H1 (cell line): ENCODE results near the gene TAL2. TPM values are rescaled to one million over a fixed set of nuclear protein-coding genes. Genes with fewer than 3 reads are reported as not detected.
A peak's percentile ranks its signal among the peaks of the same experiment; 100 is the strongest.

Source experiments
- CTCF ChIA-PET: fragments of 300-600 bp; sonication (Branson Sonifier 250); formaldehyde crosslinking; loops from one replicate; lab custom pipeline; 2021; ENCODE audit not compliant: partially characterized antibody; lab: Charles Lee
- POLR2A ChIA-PET: fragments of 300-600 bp; sonication (Branson Sonifier 250); formaldehyde crosslinking; loops from one replicate; lab custom pipeline; 2021; ENCODE audit warnings: inconsistent platforms; ENCODE audit not compliant: partially characterized antibody; lab: Charles Lee
- DNase-seq, 2 experiments: peaks; one replicate each; pipeline versions ENCODE4 v3.0.0 to v3.0.0-alpha.2; 2010 to 2022; ENCODE audit warnings: low spot score in 2 of 2, low read depth in 1 of 2, mixed read lengths in 1 of 2
- FAIRE-seq: peaks from 2 replicates; lab custom pipeline; 2011; peaks lifted over from hg19 to GRCh38; lab: Jason Lieb, UNC
- H2AFZ ChIP-seq: 2 replicates; pipeline ENCODE4 v1.8.1; 2012; ENCODE audit warnings: low read length, inconsistent platforms
- H2AK5ac ChIP-seq: 2 replicates; pipeline ENCODE4 v1.6.1; 2013; ENCODE audit warnings: low read depth, low read length
- H2BK120ac ChIP-seq: replicated peaks from 2 replicates; pipeline ENCODE3; 2013; ENCODE audit warnings: low read depth, low read length, inconsistent platforms
- H2BK12ac ChIP-seq: 2 replicates; pipeline ENCODE4 v1.6.1; 2013; ENCODE audit warnings: low read depth, low read length
- H2BK15ac ChIP-seq: 2 replicates; pipeline ENCODE4 v1.6.1; 2013; ENCODE audit warnings: low read length
- H2BK20ac ChIP-seq: 2 replicates; pipeline ENCODE4 v1.6.1; 2013; ENCODE audit warnings: low read length
- H2BK5ac ChIP-seq: 2 replicates; pipeline ENCODE4 v1.6.1; 2013; ENCODE audit warnings: low read depth, low read length
- H3K14ac ChIP-seq: 2 replicates; pipeline ENCODE4 v1.6.1; 2013; ENCODE audit warnings: inconsistent platforms; ENCODE audit not compliant: insufficient read length
- H3K18ac ChIP-seq: 2 replicates; pipeline ENCODE4 v1.6.1; 2013; ENCODE audit warnings: low read length; ENCODE audit errors: extremely low read depth
- H3K23ac ChIP-seq: 2 replicates; pipeline ENCODE4 v1.6.1; 2013; ENCODE audit warnings: inconsistent platforms; ENCODE audit not compliant: insufficient read length
- H3K23me2 ChIP-seq: 2 replicates; pipeline ENCODE4 v1.6.1; 2013; ENCODE audit warnings: low read depth, low read length
- H3K27ac ChIP-seq: 2 replicates; pipeline ENCODE4 v1.6.1; 2011; ENCODE audit warnings: low read depth, low read length, inconsistent platforms
- H3K27me3 ChIP-seq, 4 experiments: replicated peaks in 1 of 4; 1 replicate in 1 of 4; 2 replicates in 3 of 4; pipeline versions ENCODE4 v1.6.1 to v1.8.1; 2011 to 2013; ENCODE audit warnings: low read length in 3 of 4, mild to moderate bottlenecking in 3 of 4, inconsistent platforms in 2 of 4, mixed read lengths in 2 of 4, moderate library complexity in 1 of 4; ENCODE audit not compliant: control insufficient read depth in 3 of 4, insufficient read depth in 3 of 4; ENCODE audit errors: extremely low read depth in 1 of 4
- H3K36me3 ChIP-seq, 4 experiments: 2 replicates each; pipeline versions ENCODE4 v1.6.1 to v1.8.1; 2011 to 2013; ENCODE audit warnings: mild to moderate bottlenecking in 4 of 4, low read length in 3 of 4, moderate library complexity in 2 of 4, control low read depth in 1 of 4, inconsistent platforms in 1 of 4; ENCODE audit not compliant: insufficient read depth in 4 of 4, control insufficient read depth in 2 of 4
- H3K4ac ChIP-seq: replicated peaks from 2 replicates; pipeline ENCODE3; 2013; ENCODE audit warnings: low read length, low read depth, mixed read lengths, inconsistent platforms; ENCODE audit not compliant: insufficient read length
- H3K4me1 ChIP-seq, 4 experiments: replicated peaks in 1 of 4; 1 replicate in 1 of 4; 2 replicates in 3 of 4; pipeline versions ENCODE4 v1.6.1 to v1.8.1; 2011 to 2013; ENCODE audit warnings: low read length in 3 of 4, inconsistent platforms in 2 of 4, mixed read lengths in 1 of 4; ENCODE audit not compliant: insufficient read depth in 4 of 4, control insufficient read depth in 3 of 4
- H3K4me2 ChIP-seq, 2 experiments: 2 replicates each; pipeline versions ENCODE4 v1.6.1 to v1.8.1; 2011 to 2013; ENCODE audit warnings: low read depth in 2 of 2, low read length in 2 of 2, control low read depth in 1 of 2, inconsistent platforms in 1 of 2, mild to moderate bottlenecking in 1 of 2; ENCODE audit not compliant: insufficient read depth in 1 of 2
- H3K4me3 ChIP-seq, 4 experiments: fragments of 200-600, 300-600 bp in 1 of 4; sonication (generic), shearing (Covaris generic), sonication (Bioruptor Twin) in 1 of 4; 2 replicates each; pipeline versions ENCODE4 v1.5.1 to v1.8.1; 2011 to 2016; ENCODE audit warnings: low read length in 4 of 4, low read depth in 3 of 4, control low read depth in 2 of 4, inconsistent platforms in 2 of 4, mild to moderate bottlenecking in 2 of 4, mixed read lengths in 1 of 4, moderate library complexity in 1 of 4; ENCODE audit not compliant: insufficient read depth in 2 of 4; ENCODE audit errors: extremely low read depth in 1 of 4
- H3K56ac ChIP-seq: replicated peaks from 2 replicates; pipeline ENCODE3; 2013; ENCODE audit warnings: low read depth, mild to moderate bottlenecking, mixed read lengths, low read length, inconsistent platforms; ENCODE audit not compliant: insufficient read length
- H3K79me1 ChIP-seq: 2 replicates; pipeline ENCODE4 v1.6.1; 2013; ENCODE audit warnings: low read depth, low read length, control low read depth
- H3K79me2 ChIP-seq, 2 experiments: 2 replicates each; pipeline versions ENCODE4 v1.6.1 to v1.8.1; 2012 to 2013; ENCODE audit warnings: low read length in 2 of 2, mild to moderate bottlenecking in 2 of 2, inconsistent platforms in 1 of 2; ENCODE audit not compliant: insufficient read depth in 2 of 2, control insufficient read depth in 1 of 2
- H3K9ac ChIP-seq, 4 experiments: replicated peaks in 1 of 4; 1 replicate in 1 of 4; 2 replicates in 3 of 4; pipeline versions ENCODE4 v1.6.1 to v1.8.1; 2011 to 2013; ENCODE audit warnings: low read depth in 3 of 4, low read length in 3 of 4, control low read depth in 2 of 4, mild to moderate bottlenecking in 2 of 4, moderate library complexity in 2 of 4, inconsistent platforms in 1 of 4; ENCODE audit errors: extremely low read depth in 1 of 4
- H3K9me3 ChIP-seq, 2 experiments: 2 replicates each; pipeline versions ENCODE4 v1.6.1 to v1.8.1; 2012 to 2013; ENCODE audit warnings: mild to moderate bottlenecking in 2 of 2, moderate library complexity in 2 of 2, control low read depth in 1 of 2, inconsistent platforms in 1 of 2, low read depth in 1 of 2, low read length in 1 of 2, mixed read lengths in 1 of 2; ENCODE audit not compliant: insufficient read depth in 2 of 2
- H4K20me1 ChIP-seq, 2 experiments: replicated peaks in 1 of 2; 2 replicates each; pipeline versions ENCODE3 to v1.8.1; 2011 to 2013; ENCODE audit warnings: inconsistent platforms in 2 of 2, low read length in 2 of 2, mild to moderate bottlenecking in 1 of 2; ENCODE audit not compliant: insufficient read depth in 2 of 2, control insufficient read depth in 1 of 2
- H4K5ac ChIP-seq: 2 replicates; pipeline ENCODE4 v1.6.1; 2013; ENCODE audit warnings: low read length, low read depth, mixed read lengths, inconsistent platforms; ENCODE audit not compliant: insufficient read length
- H4K8ac ChIP-seq: 2 replicates; pipeline ENCODE4 v1.8.0; 2013; ENCODE audit warnings: mild to moderate bottlenecking, moderate library complexity, low read length, inconsistent platforms; ENCODE audit not compliant: insufficient read depth; ENCODE audit errors: extremely low read depth
- H4K91ac ChIP-seq: replicated peaks from 2 replicates; pipeline ENCODE3; 2013; ENCODE audit warnings: low read length, mixed read lengths, inconsistent platforms; ENCODE audit not compliant: insufficient read length
- CBX5 ChIP-seq: fragments of 300-800, 300-1000 bp; sonication (generic); IDR thresholded peaks from 2 replicates; pipeline ENCODE4 v1.7.1; 2016; ENCODE audit warnings: antibody characterized with exemption, low read length, low read depth
- CEBPB ChIP-seq: IDR thresholded peaks from 2 replicates; pipeline ENCODE4 v1.6.1; 2012; ENCODE audit warnings: low read depth, low read length
- CHD1 ChIP-seq: IDR thresholded peaks from 2 replicates; pipeline ENCODE4 v1.6.1; 2012; ENCODE audit warnings: low read depth, low read length, improper control_type of control experiment
- NRF1 ChIP-seq: IDR thresholded peaks from 2 replicates; pipeline ENCODE4 v1.6.1; 2011; ENCODE audit warnings: mild to moderate bottlenecking, low read depth, low read length, improper control_type of control experiment
- SIX5 ChIP-seq: IDR thresholded peaks from 2 replicates; pipeline ENCODE4 v1.6.1; 2011; ENCODE audit warnings: mild to moderate bottlenecking, low read depth, low read length
- TAF7 ChIP-seq: optimal IDR thresholded peaks from 2 replicates; pipeline ENCODE3; 2011; ENCODE audit warnings: low read depth, mild to moderate bottlenecking, inconsistent platforms, low read length, moderate library complexity, borderline replicate concordance
- TBP ChIP-seq: IDR thresholded peaks from 2 replicates; pipeline ENCODE4 v1.6.1; 2011; ENCODE audit warnings: low read depth, low read length, improper control_type of control experiment
- ZNF274 ChIP-seq: IDR thresholded peaks from 2 replicates; pipeline ENCODE4 v1.7.0; 2012; ENCODE audit warnings: low read length, borderline replicate concordance; ENCODE audit errors: extremely low read depth
- WGBS, 2 experiments: shearing (Covaris generic) in 1 of 2; methylation state at CpG; one replicate each; pipeline versions ENCODE4 v1.1.6 to v1.1.7; 2013 to 2015; ENCODE audit warnings: low lambda C conversion rate in 2 of 2, mixed read lengths in 2 of 2, inconsistent platforms in 1 of 2, low coverage in 1 of 2, missing lambda C conversion rate in 1 of 2; ENCODE audit not compliant: insufficient replicate concordance in 2 of 2, insufficient coverage in 1 of 2, insufficient read length in 1 of 2; ENCODE audit errors: extremely low coverage in 1 of 2, missing lambda C conversion rate in 1 of 2; 5-methylcytosine and 5-hydroxymethylcytosine counted together
- polyA plus RNA-seq, 7 experiments: library from polyadenylated mRNA; depleted of rRNA in 3 of 7; stranded (reverse) in 5 of 7; unstranded in 2 of 7; fragments of >200 nt in 5 of 7; fragments of 200-250 nt in 2 of 7; gene quantifications; 1 replicate in 5 of 7; 2 replicates in 1 of 7; 4 replicates in 1 of 7; pipeline versions ENCODE4 v1.2.1 to v1.2.3, GENCODE V29; 2011 to 2013; ENCODE audit warnings: missing spikeins in 2 of 7, mixed read lengths in 2 of 7
- total RNA-seq: library from RNA; stranded (reverse); fragmentation: NEBNext Ultra II Directional; extraction: Animal tissue kit (Norgen Biotek cat#: 25700); gene quantifications from 2 replicates; pipeline ENCODE4 v1.2.1, GENCODE V29; 2021
- TF ChIP-seq, protein P1 (sequence below), 3 experiments: IDR thresholded peaks; 1 replicate in 2 of 3; 2 replicates in 1 of 3; pipeline versions ENCODE4 v1.5.1 to v1.6.1; 2011; ENCODE audit warnings: low read length in 3 of 3, mild to moderate bottlenecking in 3 of 3, inconsistent platforms in 2 of 3, low read depth in 1 of 3, moderate library complexity in 1 of 3; ENCODE audit not compliant: insufficient read depth in 1 of 3; ENCODE audit errors: control extremely low read depth in 1 of 3

TAL2 gene
- total and polyA plus RNA-seq, 2 of the 8 experiments (the other 6 are each of a cell fraction or from before 2014, with no cell fraction given) = 0.65 to 0.82 TPM

DNA sequence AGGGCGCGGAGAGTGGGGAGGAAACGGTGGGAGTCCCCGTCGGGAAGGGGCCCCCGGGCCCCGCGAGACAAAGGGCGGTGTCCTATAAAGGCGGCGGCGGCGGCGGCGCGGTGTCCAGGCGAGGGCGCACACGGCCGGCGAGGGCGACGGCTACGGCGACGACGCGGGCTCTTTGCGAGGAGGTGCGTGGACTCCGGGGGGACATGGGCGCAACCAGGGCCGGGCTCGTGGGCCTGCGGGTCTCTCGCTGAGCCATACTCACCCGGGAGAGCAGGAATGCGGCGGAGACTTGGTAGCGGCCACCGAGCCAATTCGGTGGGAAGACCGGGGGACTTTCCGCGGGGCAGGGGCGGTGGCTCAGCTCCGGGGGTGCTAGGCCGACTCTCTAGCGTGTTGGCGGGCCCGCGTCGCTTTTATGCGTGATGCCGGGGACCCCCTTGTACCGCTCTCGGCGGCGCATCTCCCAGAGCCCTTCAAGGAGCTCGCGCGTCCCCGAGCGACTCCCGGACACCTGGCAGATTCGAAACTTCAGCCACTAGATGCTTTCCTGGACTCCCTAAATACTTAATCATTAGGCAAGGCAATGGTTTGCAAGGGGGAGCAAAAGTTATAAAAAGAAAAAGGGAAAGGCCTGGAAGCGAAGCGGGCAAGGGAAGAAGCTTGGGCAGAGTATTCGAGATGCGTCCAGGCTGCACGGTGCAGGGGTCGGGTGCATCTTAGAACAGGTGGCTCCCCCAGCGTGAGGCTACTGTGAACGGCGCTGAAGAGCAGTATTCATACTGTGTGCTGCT is 5.9 kb upstream of the TAL2 start:
- Histone ChIP-seq H3K79me2 (no peaks in the 10 kb centered on the region), H3K79me1 (no peaks in the 10 kb centered on the region), H2AK5ac (no peak overlapping the region), H3K9ac (peak overlapping the region; percentile 31 to 57 (median 40); a peak in 5 of 7 replicates), H2BK120ac (no peak overlapping the region), H2AFZ (peak overlapping the region; percentile 94), H4K5ac (peak overlapping the region; percentile 10), H3K18ac (peak overlapping the region; percentile 78), H3K4me3 (peak overlapping the region; percentile 38 to 69 (median 44)), H3K27me3 (peaks cover 10 to 44% (median 26%) of the 10 kb centered on the region in 4 experiments; a peak in 6 of 7 replicates), H2BK15ac (peak overlapping the region; percentile 61; the same call in 1 of the 2 replicates), H2BK5ac (no peak overlapping the region), H3K14ac (no peak overlapping the region), H3K56ac (peak overlapping the region; percentile 0), H3K27ac (no peak overlapping the region), H4K8ac (peak overlapping the region; percentile 93), H3K23ac (no peak overlapping the region), H3K9me3 (no peaks in the 10 kb centered on the region), H3K4me2 (peak overlapping the region; percentile 74 to 83), H4K91ac (no peak overlapping the region), H4K20me1 (no peaks in the 10 kb centered on the region), H3K4ac (no peak overlapping the region), H3K23me2 (peaks cover 3% of the 10 kb centered on the region; the same call in 1 of the 2 replicates), H2BK12ac (no peak overlapping the region; the same call in 1 of the 2 replicates), H2BK20ac (no peak overlapping the region), H3K36me3 (no peaks in the 10 kb centered on the region; a peak in 1 of 8 replicates), H3K4me1 (peaks cover 0 to 9% (median under 1%) of the 10 kb centered on the region in 4 experiments; a peak in 4 of 7 replicates)
- DNase-seq (peak in 1 of 2 experiments; percentile 68), FAIRE-seq (no peak)
- ChIA-PET CTCF (interaction anchor here (0.9 to 1.5 kb wide), 11 partner anchors 8 to 57 kb away, joined by 3 to 6 read pairs (median 4); no protein-coding TSS in a partner anchor), POLR2A (interaction anchor here (0.6 to 1.4 kb wide), 3 partner anchors 38 to 83 kb away, joined by 3 to 5 read pairs (median 3); partner anchors contain the start of gene TMEM38B)
- 9% methylated on average over 59 of the region's 75 CpGs; no CpG with 5 or more reads in 1 of the 2 experiments for WGBS, 2 experiments
- no peak for TF ChIP-seq TBP
- TF ChIP-seq ZNF274 = no peak
- TF ChIP-seq CBX5 = no peak
- no peak for TF ChIP-seq CHD1
- no peak for TF ChIP-seq CEBPB
- TF ChIP-seq, protein P1, sequence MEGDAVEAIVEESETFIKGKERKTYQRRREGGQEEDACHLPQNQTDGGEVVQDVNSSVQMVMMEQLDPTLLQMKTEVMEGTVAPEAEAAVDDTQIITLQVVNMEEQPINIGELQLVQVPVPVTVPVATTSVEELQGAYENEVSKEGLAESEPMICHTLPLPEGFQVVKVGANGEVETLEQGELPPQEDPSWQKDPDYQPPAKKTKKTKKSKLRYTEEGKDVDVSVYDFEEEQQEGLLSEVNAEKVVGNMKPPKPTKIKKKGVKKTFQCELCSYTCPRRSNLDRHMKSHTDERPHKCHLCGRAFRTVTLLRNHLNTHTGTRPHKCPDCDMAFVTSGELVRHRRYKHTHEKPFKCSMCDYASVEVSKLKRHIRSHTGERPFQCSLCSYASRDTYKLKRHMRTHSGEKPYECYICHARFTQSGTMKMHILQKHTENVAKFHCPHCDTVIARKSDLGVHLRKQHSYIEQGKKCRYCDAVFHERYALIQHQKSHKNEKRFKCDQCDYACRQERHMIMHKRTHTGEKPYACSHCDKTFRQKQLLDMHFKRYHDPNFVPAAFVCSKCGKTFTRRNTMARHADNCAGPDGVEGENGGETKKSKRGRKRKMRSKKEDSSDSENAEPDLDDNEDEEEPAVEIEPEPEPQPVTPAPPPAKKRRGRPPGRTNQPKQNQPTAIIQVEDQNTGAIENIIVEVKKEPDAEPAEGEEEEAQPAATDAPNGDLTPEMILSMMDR (IDR thresholded peaks at IDR 0.05; ENCODE audit: control extremely low read depth in 1 of 3, insufficient read depth in 1 of 3, low read depth in 1 of 3, low read length in 3 of 3) = peak in 2 of 3 experiments; percentile 3 to 28; a peak in 2 of 4 replicates
- no peak for TF ChIP-seq NRF1
- no peak for TF ChIP-seq TAF7
- TF ChIP-seq SIX5 = no peak
